ENCODE results near the gene DNAJC5.

DNAJC5 gene

DNA sequence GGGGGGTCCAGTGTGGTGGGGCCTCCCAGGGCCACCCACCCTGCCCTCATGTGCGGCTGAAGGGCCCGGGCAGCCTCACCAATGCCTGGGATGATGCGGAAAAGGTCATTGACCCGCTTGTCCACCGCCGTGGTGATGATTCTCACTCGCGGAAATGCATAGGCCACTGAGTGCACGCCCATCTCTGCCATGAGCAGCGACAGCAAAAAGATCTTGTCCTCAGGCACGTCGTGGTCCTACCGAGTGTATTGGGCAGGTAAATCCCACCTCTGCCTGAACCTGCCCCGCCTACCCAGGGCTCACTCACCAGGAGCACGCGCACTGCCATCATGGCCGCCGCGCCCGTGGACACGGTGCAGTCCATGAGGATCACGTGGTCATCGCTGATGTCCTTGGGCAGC is 45.1 kb downstream of the DNAJC5 start:
- DNase-seq (ENCODE audit: low read depth, low spot score): no peak

DNA sequence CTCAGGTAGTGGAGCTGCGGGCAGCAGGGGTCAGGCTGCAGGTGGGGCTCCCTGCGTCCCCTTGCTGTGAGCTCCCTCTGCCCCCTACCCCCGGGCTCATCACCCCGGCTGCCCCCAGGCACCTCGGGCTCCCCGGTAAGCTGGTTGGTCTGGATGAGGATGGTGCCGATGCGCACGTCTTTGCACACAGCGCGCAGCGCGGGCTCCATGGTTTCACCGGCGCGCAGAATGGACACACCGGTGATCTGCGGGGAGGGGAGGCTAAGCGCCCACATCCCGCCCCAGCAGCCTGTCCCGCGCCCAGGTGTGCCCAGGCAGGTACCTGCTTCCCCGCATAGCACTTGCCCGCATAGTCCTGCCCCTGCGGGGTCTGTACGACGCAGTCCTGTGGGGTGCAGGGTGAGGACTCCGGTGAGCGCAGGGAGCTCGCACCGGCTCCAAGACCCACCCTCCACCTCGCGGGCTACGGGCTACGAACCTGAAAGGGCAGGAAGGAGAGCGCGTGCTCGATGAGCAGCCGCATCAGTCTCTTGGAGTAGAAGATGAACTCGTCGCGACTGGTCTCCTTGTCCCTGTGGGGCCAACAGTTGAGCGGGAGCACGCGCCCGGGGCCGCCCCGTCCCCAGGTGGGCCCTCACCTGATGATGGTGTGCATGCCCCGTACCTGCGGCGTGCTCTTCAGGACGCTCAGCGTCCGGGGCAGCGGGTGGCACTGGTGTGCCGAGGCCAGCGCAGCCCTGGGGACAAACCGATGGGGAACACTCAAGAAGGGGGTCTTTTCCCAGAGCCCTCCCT is 45.7 kb downstream of the DNAJC5 start:
- no peak for DNase-seq (ENCODE audit: low read depth, low spot score)

DNA sequence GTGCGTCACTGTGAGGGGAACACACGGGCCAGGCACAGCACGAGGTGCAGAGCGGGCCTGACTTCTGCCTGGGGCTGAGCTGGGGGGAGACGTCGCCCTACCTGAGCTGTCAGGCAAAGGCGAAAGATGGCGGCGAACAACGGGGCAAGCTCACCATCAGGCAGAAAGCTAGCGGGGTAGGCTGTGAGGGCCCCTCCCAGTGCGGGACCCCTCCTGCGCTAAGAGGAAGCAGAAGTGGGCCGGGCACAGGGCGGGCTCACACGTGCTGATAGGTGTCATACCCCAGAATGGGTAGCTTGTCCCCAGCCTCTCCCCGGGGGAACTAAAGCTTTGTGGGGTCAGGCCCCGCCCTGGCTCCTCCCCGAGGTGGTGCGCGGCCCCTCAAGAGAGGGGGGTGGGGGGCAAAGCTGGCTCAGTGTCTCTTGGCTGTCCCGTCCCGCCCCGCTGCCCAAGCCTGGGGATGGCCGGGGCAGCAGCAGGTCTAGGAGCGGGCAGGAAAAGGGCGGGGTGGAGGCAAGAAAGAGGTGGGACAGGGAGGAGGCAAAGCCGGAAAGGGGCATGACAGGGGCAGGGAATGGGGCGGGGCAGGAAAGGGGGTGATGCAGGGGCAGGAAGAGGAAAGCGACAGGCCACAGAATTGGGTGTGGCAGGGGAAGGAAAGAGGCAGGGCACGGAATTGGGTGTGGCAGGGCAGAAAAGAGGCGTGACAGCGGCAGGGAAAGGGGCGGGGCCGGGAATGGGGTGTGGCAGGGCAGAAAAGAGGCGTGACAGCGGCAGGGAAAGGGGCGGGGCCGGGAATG is 46.6 kb downstream of the DNAJC5 start:
- no peak for DNase-seq (ENCODE audit: low read depth, low spot score)

DNA sequence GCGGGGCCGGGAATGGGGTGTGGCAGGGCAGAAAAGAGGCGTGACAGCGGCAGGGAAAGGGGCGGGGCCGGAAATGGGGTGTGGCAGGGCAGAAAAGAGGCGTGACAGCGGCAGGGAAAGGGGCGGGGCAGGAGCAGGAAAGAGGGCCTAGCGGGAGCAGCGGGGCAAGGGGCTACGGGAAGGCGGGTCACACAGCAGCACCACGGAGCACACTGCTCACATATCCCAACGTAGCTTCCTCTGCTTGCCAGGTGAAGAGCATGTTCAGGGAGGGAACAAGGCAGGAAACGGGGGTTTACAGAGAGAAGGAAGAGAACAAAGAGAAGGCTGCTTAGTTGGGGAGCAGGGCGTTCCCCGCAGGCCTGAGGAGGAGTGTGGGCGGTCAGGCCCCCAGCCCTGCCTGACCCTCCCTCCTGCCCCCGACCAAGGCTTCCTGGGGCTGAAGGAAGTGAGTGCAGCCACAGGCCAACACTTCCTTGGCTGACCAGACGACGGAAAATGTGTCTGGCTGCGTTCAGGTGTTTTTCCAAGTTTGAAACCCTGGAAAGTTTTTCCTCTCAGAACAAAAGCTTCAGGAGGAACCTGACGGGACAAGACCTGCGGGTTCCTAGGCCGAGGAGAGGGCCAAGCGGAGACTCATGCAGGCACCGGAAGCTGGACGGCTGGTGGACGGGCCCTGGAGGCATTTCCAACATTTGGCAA is 47.5 kb downstream of the DNAJC5 start:
- DNase-seq (ENCODE audit: low read depth, low spot score): no peak

DNA sequence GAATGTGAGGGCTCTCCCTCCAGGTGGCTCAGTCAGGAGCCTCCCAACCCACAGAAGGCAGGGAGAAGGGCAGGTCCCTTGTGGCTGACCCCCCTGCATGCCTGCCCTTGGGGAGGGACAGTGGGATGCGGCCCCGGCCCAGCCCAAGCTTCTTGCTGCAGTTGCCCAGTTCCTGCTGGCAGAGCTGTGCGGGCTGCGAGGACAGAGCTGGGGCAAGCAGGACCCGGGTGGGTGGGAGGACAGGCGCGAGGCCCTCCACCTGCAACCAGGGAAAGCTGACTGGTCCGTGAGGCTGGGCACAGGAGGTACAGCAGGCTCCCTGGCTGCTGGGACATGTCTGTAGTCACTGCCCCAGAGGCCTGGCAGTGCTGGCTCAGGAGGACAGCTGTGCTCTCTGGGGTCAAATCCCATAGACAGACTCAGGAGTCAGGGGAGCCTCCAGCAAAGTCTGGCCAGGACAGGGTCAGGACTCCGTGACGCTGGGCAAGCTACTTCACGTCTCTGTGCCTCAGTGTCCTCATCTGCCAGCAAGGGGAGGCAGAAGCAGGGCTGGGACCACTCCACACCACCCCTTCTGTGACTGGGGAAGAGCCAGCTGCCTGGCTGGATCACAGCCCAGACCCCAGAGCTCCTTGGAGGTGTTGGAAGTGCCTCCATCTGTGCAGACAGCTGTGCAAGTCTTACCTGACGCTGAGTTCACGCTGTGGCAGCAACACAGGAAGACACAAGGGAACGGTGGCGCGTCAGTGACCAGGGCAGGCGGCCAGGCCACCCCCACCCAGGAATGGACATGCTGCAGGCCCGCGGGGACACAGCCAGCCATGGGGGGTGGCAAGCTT is 48.3 kb downstream of the DNAJC5 start:
- DNase-seq (ENCODE audit: low read depth, low spot score): no peak

DNA sequence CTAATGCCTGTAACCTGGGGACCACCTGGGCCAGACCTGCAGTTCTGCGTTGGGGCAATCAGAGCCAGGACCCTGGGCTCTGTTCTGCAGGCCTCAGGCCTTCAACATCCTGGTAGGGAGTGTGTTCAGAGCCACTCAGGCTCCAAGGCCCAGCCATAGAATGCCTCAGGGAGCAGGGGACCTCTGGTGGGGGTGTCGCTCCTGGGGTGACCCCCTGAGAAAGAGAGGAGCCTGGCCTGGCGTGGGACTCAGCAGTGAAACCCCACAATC is 48.8 kb downstream of the DNAJC5 start:
- DNase-seq (ENCODE audit: low read depth, low spot score): no peak

DNA sequence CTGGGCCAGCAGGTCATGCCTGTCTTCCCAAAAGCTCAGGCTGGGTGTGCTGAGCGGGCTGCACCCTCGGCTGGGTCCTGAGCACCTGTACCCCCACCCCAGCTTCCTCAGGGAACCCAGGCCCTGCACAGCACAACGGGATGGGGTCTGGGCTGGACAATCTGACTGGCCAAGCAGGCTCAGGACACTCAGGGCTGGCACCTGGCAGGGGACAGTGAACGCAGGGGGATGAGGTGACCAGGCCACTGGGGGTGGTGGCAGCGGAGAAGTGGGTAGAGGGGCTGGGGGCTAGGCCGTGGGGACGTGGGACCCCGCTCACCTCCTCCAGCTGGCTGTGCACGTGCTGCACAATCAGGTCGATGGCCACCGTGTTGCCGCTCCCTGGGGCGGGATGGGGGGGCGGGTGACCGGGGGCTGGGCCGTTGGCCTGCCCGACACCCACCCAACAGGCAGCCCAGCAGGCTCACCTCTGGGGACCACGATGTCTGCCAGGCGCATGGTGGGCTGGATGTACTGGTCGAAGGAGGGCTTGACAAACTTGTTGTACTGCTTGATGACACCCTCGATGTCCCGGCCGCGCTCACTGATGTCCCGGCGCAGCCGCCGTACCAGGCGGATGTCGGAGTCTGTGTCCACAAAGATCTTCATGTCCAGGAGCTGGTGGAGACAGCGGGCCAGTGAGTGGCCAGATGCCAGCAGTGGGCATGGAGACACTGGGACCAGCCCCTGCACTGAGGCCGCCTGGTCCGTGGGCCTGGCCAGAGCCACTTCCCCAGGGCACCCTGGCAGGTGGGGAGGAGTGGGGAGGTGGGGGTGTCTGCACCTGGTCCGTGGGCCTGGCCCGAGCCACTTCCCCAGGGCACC is 49.4 kb downstream of the DNAJC5 start:
- no peak for DNase-seq (ENCODE audit: low read depth, low spot score)

DNA sequence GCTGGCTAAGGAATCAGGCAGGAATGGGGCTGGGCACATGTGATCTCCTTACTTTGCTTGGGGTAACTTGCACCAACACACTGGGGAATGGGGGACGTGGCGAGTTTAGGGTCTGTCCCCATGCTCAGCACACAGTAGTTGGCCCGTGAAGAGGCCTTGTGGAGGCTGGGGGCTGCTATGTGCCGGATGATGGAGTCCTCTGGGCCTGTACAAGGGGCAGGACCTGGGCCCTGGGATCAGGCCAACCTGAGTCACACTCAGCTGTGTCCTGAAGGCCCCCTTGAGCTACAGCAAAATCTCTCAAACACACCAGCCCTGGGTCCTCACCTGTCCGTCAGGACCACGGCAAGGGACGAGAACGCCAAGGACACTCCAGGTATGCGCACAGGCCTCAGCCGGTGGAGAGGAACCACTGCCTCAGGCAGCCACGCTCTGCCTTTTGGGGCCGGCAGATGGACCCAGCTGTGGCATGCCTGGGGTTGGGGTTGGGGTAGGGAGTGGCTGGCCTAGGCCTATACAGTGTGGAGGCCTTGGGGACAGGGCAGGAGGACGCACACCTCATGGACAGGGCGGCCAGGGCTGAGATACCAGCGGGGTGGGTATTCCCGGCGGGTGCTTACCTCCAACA is 50.2 kb downstream of the DNAJC5 start:
- no peak for DNase-seq (ENCODE audit: low read depth, low spot score)

DNA sequence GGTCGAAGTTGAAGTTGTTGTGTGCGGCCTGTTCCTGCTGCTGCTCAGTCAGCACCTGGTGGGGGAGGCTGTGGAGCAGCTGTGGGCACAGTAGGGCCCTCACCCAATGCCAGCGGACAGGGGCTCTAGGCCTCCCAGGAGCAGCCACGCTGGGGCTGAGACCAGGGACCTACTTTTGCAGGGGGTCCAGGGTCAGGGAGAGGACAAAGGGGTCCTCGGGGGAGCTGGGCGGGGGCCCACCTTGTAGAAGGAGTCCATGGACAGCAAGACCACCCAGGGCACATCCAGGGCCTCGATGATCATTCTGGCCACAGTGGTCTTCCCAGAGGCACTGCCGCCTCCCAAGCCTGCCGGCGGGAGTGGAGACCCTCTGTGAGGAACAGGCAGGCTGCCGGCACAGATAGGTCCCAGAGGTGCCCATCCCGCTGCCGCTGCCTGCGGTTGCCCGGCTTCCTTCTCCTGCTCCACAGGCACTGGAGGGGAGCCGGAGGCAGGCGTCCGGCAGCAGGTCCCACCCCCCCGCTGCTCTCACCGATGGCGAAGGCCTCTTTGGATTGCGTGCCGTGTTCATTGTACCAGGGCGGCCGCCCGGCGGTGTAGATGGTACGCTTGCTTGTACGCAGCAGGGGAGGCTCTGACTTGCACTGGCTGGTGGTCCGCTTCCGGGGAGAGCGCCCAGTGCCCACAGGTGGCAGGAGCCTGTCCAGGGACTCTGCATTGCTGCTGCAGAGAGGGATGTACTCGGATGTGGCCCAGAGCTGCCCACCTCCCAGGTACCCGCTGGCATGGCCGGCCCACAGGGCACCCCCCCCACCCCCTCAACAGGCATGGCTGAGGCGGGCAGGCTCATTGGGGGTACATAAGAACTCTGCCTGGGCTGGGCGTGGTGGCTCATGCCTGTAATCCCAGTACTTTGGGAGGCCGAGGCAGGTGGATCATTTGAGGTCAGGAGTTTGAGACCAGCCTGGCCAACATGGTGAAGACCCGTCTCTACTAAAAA is 51.3 kb downstream of the DNAJC5 start:
- no peak for DNase-seq (ENCODE audit: low read depth, low spot score)

DNA sequence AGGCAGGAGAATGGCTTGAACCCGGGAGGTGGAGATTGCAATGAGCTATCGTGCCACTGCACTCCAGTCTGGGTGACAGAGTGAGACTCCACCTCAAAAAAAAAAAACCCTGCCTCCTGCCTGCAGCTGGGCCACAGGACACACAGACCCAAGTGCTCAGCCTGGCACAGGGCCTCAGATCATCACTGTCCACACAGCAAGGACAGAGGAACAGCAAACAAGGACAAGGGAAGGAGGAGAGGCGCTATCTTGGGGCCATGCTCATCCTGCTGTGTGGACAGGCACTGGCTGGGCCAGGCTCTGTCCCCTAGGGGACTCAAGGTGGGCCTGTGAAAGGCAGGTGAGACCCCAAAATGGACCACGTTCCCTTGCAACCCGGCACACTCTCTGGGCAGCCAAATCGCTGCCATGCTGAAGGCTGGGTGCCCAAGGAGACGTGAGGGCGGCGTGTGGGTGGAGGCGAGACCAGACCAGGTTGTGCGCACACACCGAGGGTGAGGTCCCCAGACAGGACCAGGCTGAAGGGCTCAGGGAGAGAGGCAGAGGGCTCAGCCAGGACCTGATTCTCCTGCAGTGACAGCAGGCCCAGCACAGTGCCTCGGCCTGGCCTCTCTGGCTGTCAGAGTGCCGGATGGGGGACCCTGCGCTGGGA is 52.2 kb downstream of the DNAJC5 start:
- DNase-seq (ENCODE audit: low read depth, low spot score): no peak

DNA sequence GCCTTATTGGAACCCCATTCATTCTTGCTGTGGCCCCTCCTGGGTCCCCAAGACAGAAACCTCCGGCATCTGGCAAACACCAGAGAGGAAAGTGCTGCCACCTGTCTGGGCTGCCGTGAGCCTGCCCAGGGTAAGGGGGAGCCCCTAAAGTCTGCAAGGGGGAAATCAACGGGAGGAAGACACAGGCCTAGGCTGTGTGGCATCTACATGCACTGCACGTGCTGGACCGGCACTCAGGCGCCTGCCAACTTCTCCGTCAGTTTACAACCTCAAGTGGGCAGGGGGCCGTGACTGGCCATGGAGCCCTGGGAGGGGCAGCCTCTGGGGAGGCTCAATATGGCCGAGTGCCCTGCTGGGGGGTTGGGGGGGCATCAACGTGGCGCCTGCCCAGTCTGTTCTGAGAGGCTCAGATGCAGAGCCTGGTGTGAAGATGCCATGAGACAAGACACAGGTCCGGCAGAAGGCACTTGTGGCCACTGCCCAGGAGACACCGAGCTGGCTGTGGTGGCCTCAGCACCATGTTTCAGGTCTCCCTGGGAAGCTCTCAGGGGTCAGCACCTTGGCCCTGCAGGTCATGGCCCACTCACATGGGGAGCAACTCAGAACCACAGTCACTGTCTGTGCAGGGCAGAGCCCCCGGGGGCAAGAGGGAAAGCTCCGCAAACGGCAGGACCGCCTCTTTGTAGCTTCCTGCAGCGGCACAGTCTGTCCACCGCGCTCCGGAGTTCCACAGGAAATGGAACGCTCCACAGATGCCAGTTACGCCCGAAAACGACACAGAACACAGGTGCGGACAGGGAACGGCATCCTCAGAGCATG is 52.9 kb downstream of the DNAJC5 start:
- DNase-seq (ENCODE audit: low read depth, low spot score): no peak

DNA sequence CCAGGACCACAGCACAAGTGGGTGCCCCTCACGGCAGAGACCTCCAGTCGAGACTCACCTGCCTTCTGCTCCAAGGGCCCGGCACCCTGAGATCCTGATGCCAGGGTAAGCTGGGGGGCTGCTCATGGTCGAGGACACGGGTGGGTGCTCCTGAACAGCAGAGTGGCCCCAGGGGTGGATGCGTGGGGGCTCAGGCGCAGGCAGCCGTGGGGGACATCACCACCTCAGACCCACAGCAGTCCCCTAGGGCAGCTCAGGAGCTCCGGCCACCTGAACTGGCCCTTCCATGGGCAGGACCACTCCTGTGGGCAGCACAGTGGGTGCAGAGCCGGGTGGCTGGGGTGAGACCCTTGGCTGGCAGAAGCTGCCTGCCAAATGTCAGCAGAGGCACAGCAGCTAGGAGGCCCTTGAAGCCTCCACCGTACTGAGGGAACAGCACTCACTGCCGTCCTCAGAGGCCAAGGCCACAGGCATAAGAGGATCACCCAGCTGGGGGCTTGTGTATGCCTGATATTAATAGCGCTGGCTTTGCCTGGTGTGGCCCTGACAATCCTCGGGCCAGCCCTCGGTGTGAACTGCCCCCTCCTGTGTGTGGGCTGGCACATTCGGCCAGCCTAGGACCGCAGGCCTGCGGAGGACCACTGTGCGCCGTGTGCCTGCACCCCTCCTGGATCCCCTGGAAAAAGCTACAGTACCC is 55.9 kb downstream of the DNAJC5 start:
- DNase-seq (ENCODE audit: low read depth, low spot score): no peak

DNA sequence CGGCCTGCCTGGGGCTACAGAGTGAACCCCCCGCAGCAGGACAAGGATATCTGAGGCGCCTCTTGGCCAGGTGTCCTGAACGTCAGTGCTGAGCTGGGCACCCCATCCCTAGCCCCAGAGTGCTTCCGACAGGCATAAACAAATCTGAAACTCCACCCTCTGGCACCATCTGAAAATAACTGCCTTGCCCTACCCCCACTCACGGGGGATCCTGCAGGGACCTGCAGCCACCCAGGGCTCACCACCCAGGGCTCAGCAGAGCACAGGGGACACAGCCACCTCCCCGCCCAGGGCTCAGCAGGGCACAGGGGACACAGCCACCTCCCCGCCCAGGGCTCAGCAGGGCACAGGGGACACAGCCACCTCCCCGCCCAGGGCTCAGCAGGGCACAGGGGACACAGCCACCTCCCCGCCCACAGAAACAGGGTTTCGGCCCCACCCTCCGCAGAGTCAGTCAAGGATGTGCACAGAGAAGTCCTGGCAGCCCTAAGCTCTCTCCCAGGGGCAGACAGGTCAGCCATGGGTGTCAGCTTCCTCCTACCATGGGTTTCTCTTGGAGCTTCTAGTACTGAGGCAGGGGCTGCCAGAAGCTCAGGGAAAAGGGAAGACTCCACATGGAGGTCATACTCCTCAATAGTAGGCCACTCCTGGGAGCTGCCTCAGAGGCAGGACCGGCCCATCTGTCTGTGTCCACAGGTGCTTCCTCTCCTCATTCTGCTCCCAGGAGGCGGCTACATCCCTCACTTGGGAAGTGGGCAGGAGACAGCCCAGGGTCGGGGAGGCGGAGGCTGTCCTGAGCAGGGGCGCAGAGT is 56.7 kb downstream of the DNAJC5 start:
- no peak for DNase-seq (ENCODE audit: low read depth, low spot score)

DNA sequence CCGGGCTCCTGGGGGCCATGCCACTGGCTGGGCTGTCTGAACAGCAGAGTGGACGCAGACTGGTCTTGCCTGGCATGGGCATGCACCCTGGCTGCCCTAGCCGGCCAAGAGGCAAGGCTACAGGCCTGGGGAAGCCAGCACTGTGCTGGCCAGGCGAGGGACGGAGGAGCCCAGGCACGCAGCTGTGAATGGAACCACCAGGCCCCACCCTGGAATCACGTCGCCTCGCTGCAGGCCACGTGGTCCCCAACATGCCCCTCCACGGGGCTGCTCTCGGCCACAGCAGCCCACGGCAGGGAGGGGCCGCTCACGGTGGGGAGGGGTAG is 57.2 kb downstream of the DNAJC5 start:
- no peak for DNase-seq (ENCODE audit: low read depth, low spot score)

DNA sequence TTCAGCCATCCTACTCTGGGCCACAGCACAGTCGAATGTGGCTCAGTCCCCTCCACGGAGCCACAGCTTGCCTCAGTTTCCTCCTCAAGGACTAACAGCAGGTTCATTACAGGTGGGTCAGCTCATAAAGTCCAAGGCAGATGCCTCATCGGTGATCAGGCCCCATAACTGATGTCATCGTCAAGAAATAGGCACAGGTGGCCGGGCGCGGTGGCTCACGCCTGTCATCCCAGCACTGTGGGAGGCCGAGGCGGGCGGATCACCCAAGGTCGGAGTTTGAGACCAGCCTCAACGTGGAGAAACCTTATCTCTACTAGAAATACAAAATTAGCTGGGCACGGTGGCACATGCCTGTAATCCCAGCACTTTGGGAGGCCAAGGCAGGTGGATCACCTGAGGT is 57.8 kb downstream of the DNAJC5 start:
- no peak for DNase-seq (ENCODE audit: low read depth, low spot score)

DNA sequence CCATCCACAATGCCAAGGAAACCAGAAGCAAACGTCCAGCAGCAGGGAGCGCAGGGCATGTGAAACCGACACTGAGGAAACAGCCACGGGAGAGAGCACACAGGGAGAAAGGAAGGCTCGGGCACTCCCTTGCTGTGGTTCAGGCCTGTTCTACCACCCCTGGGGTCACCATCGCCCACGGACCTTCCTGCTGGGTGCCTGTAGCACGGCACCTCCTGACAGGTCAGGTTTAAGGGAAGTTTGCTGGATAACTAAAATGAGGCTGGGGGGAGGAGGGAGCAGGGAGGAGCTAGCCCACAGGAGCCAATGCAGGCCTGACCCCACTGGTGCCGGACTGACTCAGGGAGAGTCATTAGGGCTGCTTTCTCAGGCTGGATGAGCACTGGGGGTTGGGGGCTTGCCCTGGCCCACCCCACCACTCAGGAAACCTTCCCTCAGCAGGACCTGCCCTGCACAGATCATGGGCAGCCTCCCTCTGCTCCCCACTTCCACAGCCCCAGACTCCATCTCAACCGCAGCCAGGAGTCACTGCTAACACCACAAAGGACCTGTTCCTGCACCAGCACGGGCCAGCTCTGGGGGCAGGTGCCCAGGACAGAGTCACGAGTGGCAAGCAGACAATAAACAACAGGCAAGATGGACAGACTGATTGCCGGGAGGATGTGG is 59.0 kb downstream of the DNAJC5 start:
- no peak for DNase-seq (ENCODE audit: low read depth, low spot score)

All from activated CD4-positive, CD25-positive, alpha-beta regulatory T cell treated with anti-CD3 and anti-CD28 coated beads, Interleukin-2, amount 50 U/mL, for 16 hours (primary cell).